Umbilical cord (tissue), 2 donors: ENCODE data around the gene KIRREL3. TPM values are rescaled to one million over a fixed set of nuclear protein-coding genes. Genes with fewer than 3 reads are reported as not detected.

Source experiments
- DNase-seq: peaks from one replicate; pipeline ENCODE4 v3.0.0-alpha.2; 2015; ENCODE audit warnings: low spot score
- total RNA-seq: library from RNA; depleted of rRNA; stranded (reverse); fragments of >200 nt; gene quantifications from one replicate; pipeline ENCODE4 v1.2.3, GENCODE V29; 2014; ENCODE audit warnings: low replicate concordance; ENCODE audit not compliant: insufficient read depth

KIRREL3 gene
- total RNA-seq, 1 donor from 2014 or later: 0.72 TPM

- no peak for DNase-seq
Measured at GRCh38 chr11:126830216-126830806, 170.3 kb downstream of the KIRREL3 start.

DNA sequence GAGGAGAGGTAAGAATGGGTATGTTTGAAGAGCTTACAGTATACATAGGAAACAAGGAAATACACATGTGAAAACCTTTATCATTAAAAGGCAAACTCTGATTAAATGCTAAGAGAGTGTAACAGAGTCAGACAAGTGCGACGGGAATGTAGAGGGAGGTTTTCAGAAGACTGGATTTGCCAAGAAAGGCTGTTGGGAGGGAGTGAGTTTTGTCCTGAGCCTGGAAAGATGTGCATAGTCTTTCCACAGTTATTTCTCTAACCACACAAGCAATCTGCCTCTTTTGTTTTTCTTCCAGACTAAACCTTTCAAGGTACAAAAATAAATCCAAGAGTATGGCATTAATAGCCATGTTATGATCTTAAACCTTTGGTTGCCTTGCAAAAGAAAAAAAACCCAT, 170.9 kb downstream of the KIRREL3 start:
- no peak for DNase-seq

DNA sequence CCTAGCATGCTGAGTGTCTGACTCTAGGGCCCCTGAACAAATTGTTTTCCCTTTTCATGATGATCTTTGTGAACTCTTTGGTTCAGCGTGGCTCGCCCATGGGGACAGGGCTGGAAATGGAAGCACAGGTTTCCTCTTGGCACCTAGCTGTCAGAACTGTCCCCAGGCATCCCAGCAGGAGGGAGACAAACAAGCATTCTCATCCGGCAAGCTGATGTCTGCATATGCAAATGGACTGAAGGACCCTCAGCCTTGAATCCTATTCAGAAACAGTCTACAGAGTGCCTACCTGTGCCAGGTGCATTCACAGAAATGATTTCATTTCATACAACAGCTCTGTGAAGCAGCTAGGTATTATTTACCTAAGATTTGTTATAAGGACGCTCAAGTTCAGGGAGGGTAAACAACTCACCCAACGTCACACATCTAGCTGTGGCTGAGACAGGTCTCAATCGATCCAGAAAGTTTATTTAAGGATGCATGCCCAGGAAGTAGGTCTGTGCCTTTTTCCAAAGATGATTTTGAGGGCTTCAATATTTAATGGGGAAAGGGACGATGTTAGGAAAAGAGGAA, 176.4 kb downstream of the KIRREL3 start:
- no peak for DNase-seq

- DNase-seq: no peak
Measured at GRCh38 chr11:126823274-126823673, 177.3 kb downstream of the KIRREL3 start.

DNA sequence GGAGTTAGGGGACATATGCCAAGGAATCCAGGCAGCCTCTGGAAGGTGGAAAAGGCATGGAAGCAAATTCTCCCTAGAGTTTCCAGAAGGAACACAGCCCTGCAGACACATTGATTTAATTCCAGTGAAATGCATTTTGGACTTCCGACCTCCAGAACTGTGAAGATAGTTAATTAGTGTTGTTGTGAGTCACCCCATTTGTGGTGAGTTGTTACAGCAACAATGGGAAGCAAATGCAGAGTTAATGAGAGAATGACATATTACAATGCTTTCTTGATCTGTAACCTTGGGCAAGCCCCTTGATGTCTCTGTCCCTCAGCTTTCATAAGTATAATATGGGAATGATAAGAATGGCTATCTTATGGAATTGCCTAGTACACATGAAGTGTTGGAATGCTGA, 178.7 kb downstream of the KIRREL3 start:
- DNase-seq: no peak

DNA sequence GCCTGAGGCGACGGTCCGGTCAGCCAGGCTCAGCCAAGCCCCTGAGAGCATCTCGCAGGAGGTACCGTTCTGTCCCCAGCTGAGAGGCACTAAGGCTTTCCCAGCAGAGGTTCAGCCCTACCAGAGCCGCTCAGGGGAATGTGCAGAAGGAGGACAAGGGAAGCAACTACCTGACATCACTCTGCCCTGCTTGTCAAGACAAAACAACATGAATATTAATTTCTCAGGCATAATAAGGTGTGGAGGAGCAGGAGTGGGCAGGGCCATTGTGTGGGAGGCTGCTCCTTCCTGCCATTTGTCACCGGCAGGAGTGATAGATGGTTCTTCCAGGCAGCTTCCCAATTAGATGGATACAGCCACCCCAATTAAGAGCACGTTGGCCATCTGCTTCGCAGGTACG, 181.4 kb downstream of the KIRREL3 start:
- DNase-seq: no peak

GRCh38 chr11:126817523-126818450, 182.8 kb downstream of the KIRREL3 start:
- no peak for DNase-seq

DNA sequence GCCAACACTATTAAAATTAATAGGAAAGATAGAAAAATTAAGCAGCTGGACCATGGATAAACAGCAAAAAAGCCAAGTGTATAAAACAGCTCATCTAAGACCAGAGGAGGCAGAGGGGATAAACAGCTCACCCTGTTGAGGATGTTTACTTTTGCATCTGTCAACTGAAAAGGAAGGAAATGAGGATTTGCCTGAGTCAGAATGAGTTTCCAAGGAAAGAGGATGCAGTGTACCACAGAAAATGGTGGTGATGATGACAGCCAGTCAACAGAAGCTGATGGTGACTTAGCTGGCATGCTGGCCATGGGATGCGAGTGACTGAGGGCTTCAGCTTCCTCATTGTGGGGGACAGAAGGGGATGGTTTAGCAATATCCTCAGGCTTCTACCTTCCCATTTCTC, 183.5 kb downstream of the KIRREL3 start:
- DNase-seq: no peak

DNA sequence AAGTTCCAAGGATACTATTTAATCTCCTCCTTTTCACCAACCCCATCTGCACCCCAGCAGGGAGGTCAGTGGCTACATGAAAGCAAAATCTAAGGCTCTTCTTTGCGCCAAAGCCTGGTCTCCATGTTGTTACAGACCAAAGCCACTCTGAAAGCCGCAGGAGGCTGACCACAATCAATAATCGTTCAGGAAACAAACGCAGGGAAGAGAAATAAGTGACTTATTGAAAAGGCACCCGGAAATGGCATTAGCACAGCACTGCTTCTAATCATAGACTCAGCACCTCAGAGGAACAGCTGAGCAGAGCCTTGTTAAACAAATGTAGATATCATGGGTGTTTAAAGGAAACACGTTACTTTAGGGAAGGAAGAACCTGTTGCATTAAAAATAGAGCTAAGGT, 183.9 kb downstream of the KIRREL3 start:
- no peak for DNase-seq

GRCh38 chr11:126815111-126815510, 185.5 kb downstream of the KIRREL3 start:
- no peak for DNase-seq

DNA sequence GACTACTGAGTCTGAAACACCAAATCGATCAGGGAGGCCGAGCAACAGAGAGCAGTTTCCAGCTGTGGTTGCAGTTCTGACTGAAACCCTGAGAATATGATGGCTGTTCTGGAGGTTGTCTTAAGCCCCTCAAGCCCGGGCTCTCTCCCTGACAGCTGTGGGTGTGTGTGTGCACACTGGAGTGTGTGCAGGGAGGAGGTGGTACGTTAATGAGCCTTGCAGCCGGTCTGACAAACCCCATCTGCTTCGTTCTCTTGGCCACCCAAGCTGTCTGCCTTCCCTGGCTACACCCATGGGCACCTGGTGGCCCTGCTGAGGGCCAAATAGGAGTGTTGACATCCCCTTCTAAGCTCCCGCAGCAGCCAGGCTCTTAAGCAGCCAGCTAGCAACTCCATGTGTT, 189.8 kb downstream of the KIRREL3 start:
- DNase-seq: no peak

GRCh38 chr11:126809514-126810289, 190.9 kb downstream of the KIRREL3 start:
- DNase-seq: no peak

DNA sequence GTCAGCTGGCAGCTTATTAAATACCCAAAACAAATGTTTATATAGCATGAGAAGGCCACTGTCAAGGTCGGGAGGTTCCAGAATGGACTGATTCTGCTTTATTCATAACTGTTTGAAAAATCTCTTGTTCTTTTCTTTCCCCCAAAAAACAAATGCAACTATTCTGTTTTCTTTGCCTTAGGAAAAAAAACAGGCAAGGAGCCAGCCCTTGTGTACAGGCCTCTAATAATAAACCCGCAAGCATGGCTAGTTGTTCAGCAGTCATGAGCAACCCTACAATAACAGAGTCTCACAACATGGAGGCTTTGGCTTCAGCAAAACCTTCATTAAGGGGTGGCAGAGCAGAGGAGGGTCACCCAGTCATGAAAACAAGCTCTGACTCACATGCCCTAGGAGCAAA, 191.7 kb downstream of the KIRREL3 start:
- no peak for DNase-seq

- no peak for DNase-seq
Measured at GRCh38 chr11:126808296-126808695, 192.3 kb downstream of the KIRREL3 start.

DNA sequence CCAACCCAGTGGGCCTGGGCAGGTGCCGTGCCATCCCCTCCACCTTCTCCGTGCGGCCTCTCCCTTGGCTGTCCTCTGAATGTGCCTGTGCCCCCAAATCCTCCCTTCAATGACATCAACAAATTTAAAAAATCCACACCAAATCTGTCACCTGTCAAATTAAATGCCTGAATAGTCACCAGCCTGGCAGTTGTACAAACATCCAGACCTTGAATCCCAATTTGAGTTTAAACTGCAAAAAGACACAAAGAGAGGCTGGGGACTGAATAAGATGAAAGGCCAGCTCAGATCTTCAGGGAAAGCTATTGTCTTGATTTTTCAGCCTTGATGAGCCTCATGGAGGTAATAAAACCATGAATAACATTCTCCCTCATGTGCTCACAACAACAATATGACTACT, 194.7 kb downstream of the KIRREL3 start:
- DNase-seq: no peak

DNA sequence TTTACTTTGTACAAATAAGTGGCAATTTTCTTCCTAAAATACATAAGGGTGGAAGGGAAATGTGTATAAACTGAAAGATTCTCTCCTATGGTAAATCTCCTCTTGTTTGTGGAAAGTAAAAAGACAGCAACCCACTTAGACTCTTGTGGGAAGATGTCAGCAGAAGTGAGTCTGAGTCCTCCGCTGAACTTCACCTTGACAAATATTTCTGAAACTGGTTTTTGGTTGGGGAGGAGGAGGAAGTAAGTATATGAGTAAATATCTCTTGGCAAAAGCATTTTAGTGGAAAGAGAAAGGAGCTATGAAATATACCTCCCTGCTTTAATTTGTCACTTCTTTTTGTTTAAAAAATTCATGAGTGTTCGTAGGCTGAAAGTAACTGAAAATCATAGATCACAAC, 196.2 kb downstream of the KIRREL3 start:
- no peak for DNase-seq

- DNase-seq: no peak
Measured at GRCh38 chr11:126800009-126800408, 200.6 kb downstream of the KIRREL3 start.

DNA sequence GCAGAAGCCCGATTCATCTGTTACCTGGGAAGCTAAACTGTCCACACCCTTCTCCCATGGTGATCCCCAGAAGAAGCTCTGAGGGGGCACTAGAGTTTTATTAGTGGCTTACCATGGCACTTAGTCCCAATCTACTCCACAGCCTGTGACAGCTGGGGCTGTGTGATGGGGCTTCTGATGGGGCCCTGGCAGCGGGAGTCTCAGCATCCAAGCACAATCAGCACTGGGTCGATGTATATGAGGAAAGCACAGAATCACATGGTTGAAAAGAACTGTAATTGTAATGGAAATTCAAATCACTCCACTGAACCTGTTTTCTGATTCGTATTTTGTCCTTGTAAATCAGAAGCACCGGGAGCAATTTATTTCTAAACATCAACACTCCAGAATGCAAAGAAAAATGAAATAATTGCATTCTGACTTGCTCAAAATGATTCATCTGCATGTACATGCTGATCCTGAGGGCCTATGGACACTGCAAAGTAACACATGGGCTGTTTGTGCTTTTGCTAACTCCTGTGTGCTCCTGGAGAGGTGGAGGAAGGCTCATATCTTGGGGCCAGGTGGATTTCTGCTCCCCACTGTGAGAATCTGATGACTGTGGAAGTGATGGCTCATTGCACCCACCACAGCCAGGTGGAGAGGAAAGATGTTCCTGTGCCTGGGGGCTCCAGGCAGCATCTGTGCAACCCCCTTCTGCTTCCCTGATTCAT, 203.0 kb downstream of the KIRREL3 start:
- DNase-seq: no peak

- no peak for DNase-seq
Measured at GRCh38 chr11:126793596-126793995, 207.0 kb downstream of the KIRREL3 start.

DNA sequence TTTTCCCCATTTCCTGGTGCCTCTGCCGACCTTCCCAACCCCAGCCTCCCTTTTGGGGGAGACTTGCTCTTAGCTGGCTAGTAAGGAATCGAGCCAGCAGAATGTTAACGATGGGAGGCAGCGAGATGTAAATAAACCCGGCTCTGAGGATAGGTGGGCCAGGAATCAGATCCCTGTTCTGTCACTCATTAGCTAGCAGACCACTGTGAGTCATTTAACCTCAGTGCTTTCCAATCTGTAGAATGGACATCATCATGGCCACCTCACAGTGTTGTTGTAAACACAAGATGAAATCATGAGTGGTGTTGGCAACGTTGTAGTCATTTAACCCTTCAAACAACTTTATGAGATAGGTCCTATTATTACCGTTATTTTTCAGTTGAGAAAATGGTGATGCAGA, 208.6 kb downstream of the KIRREL3 start:
- no peak for DNase-seq

DNA sequence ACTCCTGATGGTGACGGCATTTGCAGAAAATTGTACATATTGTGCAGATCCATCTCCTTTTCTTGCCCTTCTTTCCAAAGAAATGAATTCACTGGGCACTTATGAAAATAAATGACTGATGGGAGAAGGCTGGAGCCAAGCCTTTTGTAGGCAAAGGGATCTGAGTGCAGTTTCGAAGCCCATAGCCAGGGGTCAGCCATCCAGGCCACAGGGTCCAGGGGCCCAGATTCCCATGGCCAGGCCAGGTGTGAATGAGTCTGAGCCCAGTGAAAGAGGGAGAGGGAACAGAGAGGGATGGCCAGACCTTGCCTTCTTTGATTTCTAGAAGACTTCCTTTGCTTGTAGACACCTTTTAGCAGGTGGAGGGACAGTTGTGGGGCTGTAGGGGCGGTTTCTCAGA, 209.1 kb downstream of the KIRREL3 start:
- no peak for DNase-seq
